Small intestine (tissue), 7 donors: Measurements from ENCODE around the gene TUT7. TPM values are rescaled to one million over a fixed set of nuclear protein-coding genes. Genes with fewer than 3 reads are reported as not detected.

Source experiments
- DNase-seq, 2 donors: peaks; one replicate each; pipeline versions ENCODE4 v3.0.0 to v3.0.0-alpha.2; 2013
- FAIRE-seq: peaks from 2 replicates; lab custom pipeline; 2012; peaks lifted over from hg19 to GRCh38; lab: Jason Lieb, UNC
- H3K27ac ChIP-seq, 3 donors: one replicate each; pipeline ENCODE4 v1.5.1; 2013; ENCODE audit warnings: low read length in 2 of 3, mild to moderate bottlenecking in 2 of 3, control low read depth in 1 of 3, inconsistent platforms in 1 of 3, low read depth in 1 of 3, moderate library complexity in 1 of 3
- H3K27me3 ChIP-seq, 3 donors: one replicate each; pipeline ENCODE4 v1.6.1; 2013; ENCODE audit warnings: low read length in 3 of 3, inconsistent platforms in 1 of 3; ENCODE audit not compliant: control insufficient read depth in 3 of 3, insufficient read depth in 3 of 3
- H3K36me3 ChIP-seq, 3 donors: one replicate each; pipeline ENCODE4 v1.6.1; 2013; ENCODE audit warnings: low read length in 3 of 3, inconsistent platforms in 1 of 3, low read depth in 1 of 3, mild to moderate bottlenecking in 1 of 3, moderate library complexity in 1 of 3; ENCODE audit not compliant: control insufficient read depth in 3 of 3, insufficient read depth in 2 of 3
- H3K4me1 ChIP-seq, 3 donors: one replicate each; pipeline ENCODE4 v1.6.1; 2013; ENCODE audit warnings: low read length in 2 of 3, inconsistent platforms in 1 of 3, low read depth in 1 of 3, mild to moderate bottlenecking in 1 of 3, moderate library complexity in 1 of 3; ENCODE audit not compliant: control insufficient read depth in 3 of 3, insufficient read depth in 2 of 3
- H3K4me3 ChIP-seq, 3 donors: one replicate each; pipeline ENCODE4 v1.5.1; 2013; ENCODE audit warnings: low read length in 3 of 3, control low read depth in 1 of 3, inconsistent platforms in 1 of 3, low read depth in 1 of 3, mild to moderate bottlenecking in 1 of 3, moderate library complexity in 1 of 3
- H3K9me3 ChIP-seq, 2 donors: one replicate each; pipeline ENCODE4 v1.6.1; 2013; ENCODE audit warnings: low read depth in 1 of 2, low read length in 1 of 2; ENCODE audit not compliant: control insufficient read depth in 2 of 2, insufficient read depth in 1 of 2
- WGBS, 3 donors: extraction: QIAGEN DNeasy Blood & Tissue Kit; methylation state at CpG; one replicate each; pipeline ENCODE4 v1.1.7; 2013; 5-methylcytosine and 5-hydroxymethylcytosine counted together
- polyA plus RNA-seq, 4 donors: library from polyadenylated mRNA; stranded (reverse) in 3 of 4; unstranded in 1 of 4; fragments of 200-250 nt in 3 of 4; fragments of 120-200 nt in 1 of 4; gene quantifications; one replicate each; pipeline versions ENCODE4 v1.2.1 to v1.2.3, GENCODE V29; 2013
- donor health status: healthy with polysubstance abuse.
- donor health status: control.
- donor health status: control.
- donor health status: Bipolar disorder and iron deficiency.
- donor health status: healthy.

TUT7 gene
- polyA plus RNA-seq, 4 donors, result 11.1 to 28.6 (median 22.0) TPM

- no peak for FAIRE-seq
- no peak for DNase-seq
- no peaks in the 10 kb centered on the region for H3K9me3 ChIP-seq
- H3K4me3 ChIP-seq, result no peak overlapping the region
- WGBS, 3 donors, result 95 to 99% (median 97%) methylated on average over 3 of the region's 3 CpGs
- peaks cover 0 to 2% (median 0%) of the 10 kb centered on the region in 3 donors for H3K4me1 ChIP-seq
- H3K27me3 ChIP-seq, result no peaks in the 10 kb centered on the region
- peaks cover 13 to 35% (median 17%) of the 10 kb centered on the region in 3 donors for H3K36me3 ChIP-seq
- no peak overlapping the region for H3K27ac ChIP-seq
These were observed 11.9 kb downstream of the TUT7 start for GRCh38 chr9:86342269-86342668.

- Histone ChIP-seq H3K4me1 (peaks cover 0 to 2% (median 0%) of the 10 kb centered on the region in 3 donors), H3K27me3 (no peaks in the 10 kb centered on the region), H3K9me3 (no peaks in the 10 kb centered on the region), H3K27ac (no peak overlapping the region), H3K36me3 (peaks cover 15 to 32% (median 17%) of the 10 kb centered on the region in 3 donors), H3K4me3 (no peak overlapping the region)
- no peak for DNase-seq
- FAIRE-seq, result no peak
- WGBS, 3 donors, result 81 to 82% (median 81%) methylated on average over 3 of the region's 3 CpGs
These were observed 13.2 kb downstream of the TUT7 start for GRCh38 chr9:86341007-86341491.

GRCh38 chr9:86340356-86341006 is 13.7 kb downstream of the TUT7 start:
- no peak for FAIRE-seq
- WGBS, 3 donors, result 49 to 90% (median 86%) methylated on average over 1 of the region's 1 CpG

GRCh38 chr9:86337469-86338108 is 16.6 kb downstream of the TUT7 start:
- peak overlapping the region in 2 of 3 donors; percentile 0 to 49 for H3K27ac ChIP-seq
- no peak overlapping the region for H3K4me3 ChIP-seq
- H3K27me3 ChIP-seq, result no peaks in the 10 kb centered on the region
- peaks cover 16 to 39% (median 21%) of the 10 kb centered on the region in 3 donors for H3K36me3 ChIP-seq
- WGBS, 3 donors, result 69 to 78% (median 75%) methylated on average over 9 of the region's 9 CpGs
- no peaks in the 10 kb centered on the region for H3K4me1 ChIP-seq
- no peaks in the 10 kb centered on the region for H3K9me3 ChIP-seq
- FAIRE-seq (peak; percentile 5), DNase-seq (peak in 1 of 2 donors; percentile 16)

More at GRCh38 chr9:86340356-86341006, 13.7 kb downstream of the TUT7 start:
- Histone ChIP-seq H3K9me3 (no peaks in the 10 kb centered on the region), H3K4me3 (no peak overlapping the region), H3K4me1 (no peaks in the 10 kb centered on the region), H3K36me3 (peaks cover 14 to 32% (median 14%) of the 10 kb centered on the region in 3 donors), H3K27me3 (no peaks in the 10 kb centered on the region), H3K27ac (no peak overlapping the region)
- DNase-seq, result no peak

- 29 to 63% (median 52%) methylated on average over 1 of the region's 1 CpG for WGBS, 3 donors
These were observed 18.2 kb downstream of the TUT7 start for GRCh38 chr9:86336058-86336457.

GRCh38 chr9:86333651-86334050 is 20.6 kb downstream of the TUT7 start:
- WGBS, 3 donors, result 79 to 85% (median 83%) methylated on average over 2 of the region's 2 CpGs
- Histone ChIP-seq H3K27me3 (no peaks in the 10 kb centered on the region), H3K36me3 (peaks cover 6 to 26% (median 16%) of the 10 kb centered on the region in 3 donors), H3K4me3 (no peak overlapping the region), H3K27ac (no peak overlapping the region), H3K4me1 (no peaks in the 10 kb centered on the region), H3K9me3 (no peaks in the 10 kb centered on the region)
- no peak for DNase-seq
- FAIRE-seq, result no peak

More at GRCh38 chr9:86336058-86336457, 18.2 kb downstream of the TUT7 start:
- Histone ChIP-seq H3K4me3 (no peak overlapping the region), H3K9me3 (no peaks in the 10 kb centered on the region), H3K27me3 (no peaks in the 10 kb centered on the region), H3K4me1 (no peaks in the 10 kb centered on the region), H3K36me3 (peaks cover 8 to 32% (median 16%) of the 10 kb centered on the region in 3 donors), H3K27ac (no peak overlapping the region)
- FAIRE-seq (no peak), DNase-seq (no peak)

GRCh38 chr9:86330186-86330585 is 24.0 kb downstream of the TUT7 start:
- Histone ChIP-seq H3K9me3 (no peaks in the 10 kb centered on the region), H3K27me3 (no peaks in the 10 kb centered on the region), H3K4me1 (no peaks in the 10 kb centered on the region), H3K36me3 (peaks cover 10 to 37% (median 15%) of the 10 kb centered on the region in 3 donors), H3K4me3 (no peak overlapping the region), H3K27ac (no peak overlapping the region)
- FAIRE-seq (no peak), DNase-seq (no peak)
- WGBS, 3 donors, result 83 to 88% (median 86%) methylated on average over 5 of the region's 5 CpGs

GRCh38 chr9:86329649-86330048 is 24.6 kb downstream of the TUT7 start:
- no peaks in the 10 kb centered on the region for H3K4me1 ChIP-seq
- FAIRE-seq, result no peak
- no peaks in the 10 kb centered on the region for H3K27me3 ChIP-seq
- H3K36me3 ChIP-seq, result peaks cover 10 to 34% (median 13%) of the 10 kb centered on the region in 3 donors
- no peaks in the 10 kb centered on the region for H3K9me3 ChIP-seq
- no peak for DNase-seq
- WGBS, 3 donors, result 87 to 95% (median 91%) methylated on average over 1 of the region's 1 CpG
- no peak overlapping the region for H3K4me3 ChIP-seq
- H3K27ac ChIP-seq, result no peak overlapping the region
